Lower lobe of right lung (tissue), 2 donors: ENCODE data around the gene SDC4. TPM values are rescaled to one million over a fixed set of nuclear protein-coding genes. Genes with fewer than 3 reads are reported as not detected.
"Not testable (repeated sequence)": the region's sequence is repeated elsewhere in the genome, so short reads cannot be mapped to it uniquely, and the experiment has no call there.

ENCODE experiments used
- ATAC-seq, 2 donors: fragments of 200-7000 bp; cut with Tn5 transposase; one replicate each; pipeline ENCODE4 v1.9.1; 2020 to 2022; ENCODE audit warnings: mild to moderate bottlenecking in 2 of 2, moderate library complexity in 2 of 2
- DNase-seq: peaks from one replicate; pipeline ENCODE4 v3.0.0-alpha.2; 2020
- H3K27ac ChIP-seq: fragments of 200-600 bp; one replicate; pipeline ENCODE4 v1.8.0; 2022
- H3K27me3 ChIP-seq: fragments of 200-600 bp; one replicate; pipeline ENCODE4 v1.8.0; 2022; ENCODE audit warnings: low read depth
- H3K36me3 ChIP-seq: fragments of 200-600 bp; one replicate; pipeline ENCODE4 v1.8.0; 2022; ENCODE audit warnings: mild to moderate bottlenecking
- H3K4me1 ChIP-seq: fragments of 200-600 bp; one replicate; pipeline ENCODE4 v1.8.0; 2022
- H3K4me3 ChIP-seq: fragments of 200-600 bp; one replicate; pipeline ENCODE4 v1.8.0; 2022; ENCODE audit warnings: mild to moderate bottlenecking
- H3K9me3 ChIP-seq: fragments of 200-600 bp; one replicate; pipeline ENCODE4 v1.8.0; 2022
- CTCF ChIP-seq: fragments of 200-600 bp; IDR thresholded peaks from one replicate; pipeline ENCODE4 v1.8.0; 2022; ENCODE audit warnings: antibody characterized with exemption, mild to moderate bottlenecking
- intact Hi-C: fragments of 100-400 bp; cut with DNase I; formaldehyde crosslinking; loops from one replicate; pipeline ENCODE4 v1.11.0; 2022
- total RNA-seq: library from RNA; stranded (reverse); fragmentation: NEBNext Ultra II Directional; extraction: Animal tissue kit (Norgen Biotek cat#: 25700); gene quantifications from one replicate; pipeline ENCODE4 v1.2.1, GENCODE V29; 2021
- donor health status: DM: no; HTN: yes; CAD: no; lungs with severe emphysema.

SDC4 gene
- total RNA-seq, 1 donor from 2014 or later: 259 TPM

- intact Hi-C loops: no loop called here
- Histone ChIP-seq H3K27me3 (no peaks in the 10 kb centered on the region), H3K4me3 (no peak overlapping the region), H3K27ac (peak overlapping the region; percentile 92), H3K36me3 (no peaks in the 10 kb centered on the region), H3K4me1 (peaks cover 57% of the 10 kb centered on the region), H3K9me3 (no peaks in the 10 kb centered on the region)
- no peak for TF ChIP-seq CTCF
- ATAC-seq: peak; percentile 69 to 70
- peak; percentile 88 for DNase-seq
Measured at GRCh38 chr20:45358282-45359068, 10.3 kb upstream of the SDC4 start.

- peaks cover 34% of the 10 kb centered on the region for H3K4me1 ChIP-seq
- intact Hi-C loops: no loop called here
- H3K36me3 ChIP-seq: no peaks in the 10 kb centered on the region
- no peak overlapping the region for H3K4me3 ChIP-seq
- TF ChIP-seq CTCF: no peak
- no peaks in the 10 kb centered on the region for H3K9me3 ChIP-seq
- H3K27ac ChIP-seq: no peak overlapping the region
- DNase-seq (no peak), ATAC-seq (no peak)
- no peaks in the 10 kb centered on the region for H3K27me3 ChIP-seq
Measured at GRCh38 chr20:45355209-45356084, 7.2 kb upstream of the SDC4 start.

GRCh38 chr20:45354423-45355208, 6.4 kb upstream of the SDC4 start:
- H3K36me3 ChIP-seq: no peaks in the 10 kb centered on the region
- peaks cover 26% of the 10 kb centered on the region for H3K4me1 ChIP-seq
- DNase-seq (no peak), ATAC-seq (no peak)
- no peak overlapping the region for H3K4me3 ChIP-seq
- intact Hi-C loops: no loop called here
- H3K9me3 ChIP-seq: no peaks in the 10 kb centered on the region
- no peak for TF ChIP-seq CTCF
- H3K27ac ChIP-seq: no peak overlapping the region
- H3K27me3 ChIP-seq: no peaks in the 10 kb centered on the region

- Histone ChIP-seq H3K9me3 (no peaks in the 10 kb centered on the region), H3K4me1 (peaks cover 22% of the 10 kb centered on the region), H3K27me3 (no peaks in the 10 kb centered on the region), H3K27ac (no peak overlapping the region), H3K36me3 (no peaks in the 10 kb centered on the region), H3K4me3 (no peak overlapping the region)
- ATAC-seq: no peak
- intact Hi-C loops: no loop called here
- DNase-seq: no peak
- no peak for TF ChIP-seq CTCF
Measured at GRCh38 chr20:45353746-45354145, 5.5 kb upstream of the SDC4 start.

- H3K27ac ChIP-seq: no peak overlapping the region
- H3K36me3 ChIP-seq: no peaks in the 10 kb centered on the region
- intact Hi-C loops: no loop called here
- DNase-seq (no peak), ATAC-seq (no peak)
- no peak for TF ChIP-seq CTCF
- H3K27me3 ChIP-seq: no peaks in the 10 kb centered on the region
- peaks cover 16% of the 10 kb centered on the region for H3K4me1 ChIP-seq
- H3K4me3 ChIP-seq: no peak overlapping the region
- no peaks in the 10 kb centered on the region for H3K9me3 ChIP-seq
Measured at GRCh38 chr20:45352729-45353128, 4.5 kb upstream of the SDC4 start.

- H3K4me1 ChIP-seq: peaks cover 27% of the 10 kb centered on the region
- H3K9me3 ChIP-seq, intact Hi-C loops, ATAC-seq, DNase-seq, H3K27ac ChIP-seq, H3K27me3 ChIP-seq, H3K36me3 ChIP-seq, H3K4me3 ChIP-seq: not testable (repeated sequence)
Measured at GRCh38 chr20:45350795-45351194, 2.6 kb upstream of the SDC4 start.
